Sigmoid colon (tissue), 7 donors: ENCODE data around the gene REC114. TPM values are rescaled to one million over a fixed set of nuclear protein-coding genes. Genes with fewer than 3 reads are reported as not detected.

Source experiments
- DNase-seq: peaks from one replicate; pipeline ENCODE4 v3.0.0-alpha.2; 2019
- H3K27ac ChIP-seq, 4 donors: fragments of 200-600 bp; sonication (generic); one replicate each; pipeline ENCODE4 v1.5.1; 2016 to 2019; ENCODE audit warnings: mild to moderate bottlenecking in 1 of 4
- H3K27me3 ChIP-seq, 3 donors: fragments of 200-600 bp; sonication (generic); one replicate each; pipeline ENCODE4 v1.5.1; 2019; ENCODE audit warnings: mild to moderate bottlenecking in 1 of 3
- H3K36me3 ChIP-seq, 4 donors: fragments of 200-600 bp; sonication (generic); one replicate each; pipeline ENCODE4 v1.5.1; 2016 to 2019
- H3K4me1 ChIP-seq, 4 donors: fragments of 200-600 bp; sonication (generic); one replicate each; pipeline ENCODE4 v1.5.1; 2017 to 2019
- H3K4me3 ChIP-seq, 4 donors: fragments of 200-600 bp; sonication (generic); one replicate each; pipeline ENCODE4 v1.5.1; 2017 to 2019; ENCODE audit warnings: mild to moderate bottlenecking in 2 of 4, moderate library complexity in 1 of 4
- H3K9me3 ChIP-seq, 4 donors: fragments of 200-600 bp in 3 of 4; sonication (generic) in 3 of 4; one replicate each; pipeline versions ENCODE4 v1.5.1 to v1.6.1; 2013 to 2019
- CTCF ChIP-seq, 4 experiments: fragments of 450-650 bp in 3 of 4; fragments of 200-600 bp in 1 of 4; IDR thresholded peaks; one replicate each; pipeline ENCODE4 v1.5.1; 2016 to 2019; ENCODE audit warnings: antibody characterized with exemption in 4 of 4, mild to moderate bottlenecking in 3 of 4, moderate library complexity in 2 of 4
- EP300 ChIP-seq, 4 donors: sonication (generic); formaldehyde crosslinking; IDR thresholded peaks; one replicate each; pipeline ENCODE4 v1.6.1; 2017; ENCODE audit warnings: antibody characterized with exemption in 4 of 4
- POLR2A ChIP-seq, 2 donors: fragments of 450-650 bp; IDR thresholded peaks; one replicate each; pipeline ENCODE4 v1.6.1; 2016; ENCODE audit warnings: antibody characterized with exemption in 2 of 2, mild to moderate bottlenecking in 2 of 2, moderate library complexity in 2 of 2
- POLR2AphosphoS5 ChIP-seq, 4 donors: sonication (generic); formaldehyde crosslinking; IDR thresholded peaks; one replicate each; pipeline ENCODE4 v1.6.1; 2017; ENCODE audit warnings: antibody characterized with exemption in 4 of 4
- WGBS, 2 donors: extraction: QIAGEN DNeasy Blood & Tissue Kit; methylation state at CpG; one replicate each; pipeline ENCODE4 v1.1.7; 2013; 5-methylcytosine and 5-hydroxymethylcytosine counted together
- intact Hi-C: fragments of 100-400 bp; cut with DNase I; formaldehyde crosslinking; loops from one replicate; pipeline ENCODE4 v1.15.1; 2023
- polyA plus RNA-seq, 3 donors: library from polyadenylated mRNA; stranded (reverse); fragments of 200-250 nt; gene quantifications; one replicate each; pipeline ENCODE4 v1.2.3, GENCODE V29; 2013
- total RNA-seq, 4 donors: library from RNA; depleted of rRNA; stranded (reverse); fragments of >200 nt; gene quantifications; one replicate each; pipeline ENCODE4 v1.1.0, GENCODE V29; 2016
- donor health status: healthy with polysubstance abuse.
- donor health status: Bipolar disorder and iron deficiency.
- donor health status: healthy.

The REC114 gene
- total and polyA plus RNA-seq, 7 donors = not detected

GRCh38 chr15:73467758-73468157 is 24.8 kb downstream of the REC114 start:
- intact Hi-C loops = no loop called here
- H3K36me3 ChIP-seq = no peaks in the 10 kb centered on the region
- peaks cover 0 to 6% (median 0%) of the 10 kb centered on the region in 3 donors for H3K27me3 ChIP-seq
- H3K4me1 ChIP-seq = no peaks in the 10 kb centered on the region
- no peak for DNase-seq
- H3K9me3 ChIP-seq = no peaks in the 10 kb centered on the region
- no peak overlapping the region for H3K4me3 ChIP-seq
- H3K27ac ChIP-seq = no peak overlapping the region
- no peak for TF ChIP-seq EP300 (IDR thresholded peaks at IDR 0.05)
- TF ChIP-seq POLR2A (IDR thresholded peaks at IDR 0.05) = no peak
- TF ChIP-seq CTCF (IDR thresholded peaks at IDR 0.05) = no peak
- no peak for TF ChIP-seq POLR2AphosphoS5 (IDR thresholded peaks at IDR 0.05)
- 50 to 68% methylated on average over 3 of the region's 3 CpGs for WGBS, 2 donors

GRCh38 chr15:73474785-73475184 is 31.8 kb downstream of the REC114 start:
- Histone ChIP-seq H3K36me3 (no peaks in the 10 kb centered on the region), H3K9me3 (no peaks in the 10 kb centered on the region), H3K27me3 (no peaks in the 10 kb centered on the region), H3K4me1 (no peaks in the 10 kb centered on the region), H3K4me3 (no peak overlapping the region), H3K27ac (no peak overlapping the region)
- WGBS, 2 donors = 86 to 92% methylated on average over 5 of the region's 5 CpGs
- no peak for DNase-seq
- intact Hi-C loops = no loop called here
- TF ChIP-seq POLR2A (IDR thresholded peaks at IDR 0.05) (no peak), CTCF (IDR thresholded peaks at IDR 0.05) (no peak), POLR2AphosphoS5 (IDR thresholded peaks at IDR 0.05) (no peak), EP300 (IDR thresholded peaks at IDR 0.05) (no peak)

- Histone ChIP-seq H3K27me3 (no peaks in the 10 kb centered on the region), H3K27ac (no peak overlapping the region), H3K9me3 (no peaks in the 10 kb centered on the region), H3K36me3 (no peaks in the 10 kb centered on the region), H3K4me3 (no peak overlapping the region), H3K4me1 (no peaks in the 10 kb centered on the region)
- WGBS, 2 donors = 88 to 92% methylated on average over 7 of the region's 7 CpGs
- DNase-seq = no peak
- intact Hi-C loops = no loop called here
- no peak for TF ChIP-seq POLR2A (IDR thresholded peaks at IDR 0.05)
- TF ChIP-seq POLR2AphosphoS5 (IDR thresholded peaks at IDR 0.05) = no peak
- TF ChIP-seq CTCF (IDR thresholded peaks at IDR 0.05) = no peak
- no peak for TF ChIP-seq EP300 (IDR thresholded peaks at IDR 0.05)
Observed at GRCh38 chr15:73476704-73477216, 33.8 kb downstream of the REC114 start.

- Histone ChIP-seq H3K9me3 (no peaks in the 10 kb centered on the region), H3K4me1 (no peaks in the 10 kb centered on the region), H3K27ac (no peak overlapping the region), H3K4me3 (no peak overlapping the region), H3K36me3 (no peaks in the 10 kb centered on the region), H3K27me3 (no peaks in the 10 kb centered on the region)
- TF ChIP-seq EP300 (IDR thresholded peaks at IDR 0.05) (no peak), CTCF (IDR thresholded peaks at IDR 0.05) (no peak), POLR2A (IDR thresholded peaks at IDR 0.05) (no peak), POLR2AphosphoS5 (IDR thresholded peaks at IDR 0.05) (no peak)
- no peak for DNase-seq
- WGBS, 2 donors = 82 to 89% methylated on average over 1 of the region's 1 CpG
- intact Hi-C loops = no loop called here
Observed at GRCh38 chr15:73480050-73480449, 37.1 kb downstream of the REC114 start.

GRCh38 chr15:73482166-73482565 is 39.2 kb downstream of the REC114 start:
- no peaks in the 10 kb centered on the region for H3K4me1 ChIP-seq
- no peaks in the 10 kb centered on the region for H3K36me3 ChIP-seq
- intact Hi-C loops = no loop called here
- no peaks in the 10 kb centered on the region for H3K27me3 ChIP-seq
- H3K9me3 ChIP-seq = no peaks in the 10 kb centered on the region
- H3K27ac ChIP-seq = no peak overlapping the region
- WGBS, 2 donors = 67 to 82% methylated on average over 3 of the region's 3 CpGs
- TF ChIP-seq POLR2A (IDR thresholded peaks at IDR 0.05) (no peak), EP300 (IDR thresholded peaks at IDR 0.05) (no peak), POLR2AphosphoS5 (IDR thresholded peaks at IDR 0.05) (no peak), CTCF (IDR thresholded peaks at IDR 0.05) (no peak)
- no peak for DNase-seq
- H3K4me3 ChIP-seq = no peak overlapping the region
